HepG2 (cell line): ENCODE results near the gene MOXD1. TPM values are rescaled to one million over a fixed set of nuclear protein-coding genes. Genes with fewer than 3 reads are reported as not detected.
"Not testable (repeated sequence)": the region's sequence is repeated elsewhere in the genome, so short reads cannot be mapped to it uniquely, and the experiment has no call there.

Experiments used
- ATAC-seq: fragments of 200-7000 bp; cut with Tn5 transposase; 3 replicates; pipeline ENCODE4 v1.9.1; 2020; ENCODE audit warnings: mild to moderate bottlenecking, moderate library complexity
- BruUV-seq: library from RNA; stranded (reverse); fragments of 400-500 nt; replicated peaks from 2 replicates; lab custom pipeline; 2021; lab: Mats Ljungman, UMichigan
- CTCF ChIA-PET: fragments of 300-600 bp; formaldehyde crosslinking; extraction: SDS; loops from one replicate; lab custom pipeline; 2021; ENCODE audit warnings: low total read pairs, inconsistent platforms, low intra/inter-chr PET ratio; lab: Yijun Ruan, JAX
- POLR2A ChIA-PET: fragments of 350-600 bp; sonication (Branson Sonifier 250); formaldehyde crosslinking; loops from one replicate; lab custom pipeline; 2020; ENCODE audit warnings: antibody characterized with exemption, inconsistent platforms; lab: Yijun Ruan, JAX
- DNase-seq: peaks from one replicate; pipeline ENCODE4 v3.0.0-alpha.2; 2015; ENCODE audit warnings: low spot score
- FAIRE-seq: peaks from 3 replicates; lab custom pipeline; 2011; peaks lifted over from hg19 to GRCh38; lab: Jason Lieb, UNC
- H2AFZ ChIP-seq: one replicate; pipeline ENCODE4 v1.6.1; 2011; ENCODE audit warnings: low read length, inconsistent platforms
- H3K27ac ChIP-seq: fragments of 300-600 bp; 3 replicates; pipeline ENCODE4 v1.8.0; 2011; ENCODE audit warnings: mixed run types, mild to moderate bottlenecking, mixed read lengths, low read length, inconsistent platforms; ENCODE audit not compliant: insufficient read depth; ENCODE audit errors: extremely low read length
- H3K27me3 ChIP-seq, 2 experiments: fragments of 200-600 bp in 1 of 2; 2 replicates in 1 of 2; 3 replicates in 1 of 2; pipeline versions ENCODE4 v1.6.0 to v1.8.0; 2011; ENCODE audit warnings: low read length in 2 of 2, mild to moderate bottlenecking in 2 of 2, moderate library complexity in 2 of 2, inconsistent platforms in 1 of 2; ENCODE audit not compliant: insufficient read depth in 2 of 2, control insufficient read depth in 1 of 2
- H3K36me3 ChIP-seq, 2 experiments: fragments of 200-600 bp in 1 of 2; replicated peaks in 1 of 2; 2 replicates in 1 of 2; 3 replicates in 1 of 2; pipeline versions ENCODE4 v1.5.1 to v1.8.0; 2011; ENCODE audit warnings: low read length in 2 of 2, inconsistent platforms in 1 of 2; ENCODE audit not compliant: insufficient read depth in 2 of 2, control insufficient read depth in 1 of 2
- H3K4me1 ChIP-seq: 2 replicates; pipeline ENCODE4 v1.5.1; 2012; ENCODE audit warnings: low read length, inconsistent platforms; ENCODE audit not compliant: insufficient read depth
- H3K4me2 ChIP-seq: 2 replicates; pipeline ENCODE4 v1.6.0; 2011; ENCODE audit warnings: low read depth, low read length, inconsistent platforms
- H3K4me3 ChIP-seq, 3 experiments: fragments of 200-600 bp in 1 of 3; sonication (generic), shearing (Covaris generic) in 1 of 3; replicated peaks in 1 of 3; 2 replicates each; pipeline ENCODE4 v1.5.1; 2011 to 2016; ENCODE audit warnings: low read length in 3 of 3, inconsistent platforms in 2 of 3, low read depth in 2 of 3, mild to moderate bottlenecking in 2 of 3, control low read depth in 1 of 3, mixed read lengths in 1 of 3; ENCODE audit not compliant: insufficient read depth in 1 of 3
- H3K79me2 ChIP-seq: one replicate; pipeline ENCODE4 v1.6.1; 2011; ENCODE audit warnings: low read length, inconsistent platforms; ENCODE audit not compliant: insufficient read depth
- H3K9ac ChIP-seq: 2 replicates; pipeline ENCODE4 v1.6.0; 2011; ENCODE audit warnings: mild to moderate bottlenecking, low read depth, low read length, inconsistent platforms; ENCODE audit not compliant: insufficient read depth
- H3K9me3 ChIP-seq: 2 replicates; pipeline ENCODE4 v1.5.1; 2012; ENCODE audit warnings: mild to moderate bottlenecking, low read length
- H4K20me1 ChIP-seq: 2 replicates; pipeline ENCODE4 v1.6.0; 2011; ENCODE audit warnings: inconsistent platforms, mild to moderate bottlenecking, low read length, moderate library complexity; ENCODE audit not compliant: insufficient read depth
- AHR ChIP-seq: IDR thresholded peaks from 2 replicates; pipeline ENCODE4 v1.6.1; 2018; ENCODE audit warnings: missing genetic modification reagents, missing compliant biosample characterization
- ARNT ChIP-seq: fragments of 450-650 bp; IDR thresholded peaks from 2 replicates; pipeline ENCODE4 v1.6.1; 2017
- ATF1 ChIP-seq: IDR thresholded peaks from 2 replicates; pipeline ENCODE4 v1.6.1; 2016; ENCODE audit warnings: mild to moderate bottlenecking, control low read depth
- CEBPG ChIP-seq: IDR thresholded peaks from 2 replicates; pipeline ENCODE4 v1.6.1; 2016
- CTCF ChIP-seq: sonication (generic); formaldehyde crosslinking; IDR thresholded peaks from 2 replicates; pipeline ENCODE4 v1.5.0; 2020; ENCODE audit warnings: mild to moderate bottlenecking, missing genetic modification reagents, moderate library complexity
- DNMT1 ChIP-seq: sonication (generic); formaldehyde crosslinking; IDR thresholded peaks from 2 replicates; pipeline ENCODE4 v1.5.1; 2020; ENCODE audit warnings: mild to moderate bottlenecking, missing genetic modification reagents
- HOXD1 ChIP-seq: sonication (generic); formaldehyde crosslinking; IDR thresholded peaks from 2 replicates; pipeline ENCODE4 v1.5.0; 2020; ENCODE audit warnings: missing genetic modification reagents
- MAF1 ChIP-seq: sonication (generic); formaldehyde crosslinking; IDR thresholded peaks from 2 replicates; pipeline ENCODE4 v1.5.0; 2020; ENCODE audit warnings: missing genetic modification reagents, borderline replicate concordance
- PAX8 ChIP-seq: sonication (generic); formaldehyde crosslinking; IDR thresholded peaks from 2 replicates; pipeline ENCODE4 v1.8.0; 2022; ENCODE audit warnings: mild to moderate bottlenecking, missing genetic modification reagents, borderline replicate concordance
- POLR2AphosphoS2 ChIP-seq: IDR thresholded peaks from 2 replicates; pipeline ENCODE4 v1.6.1; 2011; ENCODE audit warnings: low read depth, low read length, improper control_type of control experiment
- RXRA ChIP-seq: sonication (generic); formaldehyde crosslinking; IDR thresholded peaks from 2 replicates; pipeline ENCODE4 v1.5.1; 2020; ENCODE audit warnings: missing genetic modification reagents
- SRSF9 ChIP-seq: fragments of 200-400 bp; formaldehyde crosslinking; IDR thresholded peaks from 2 replicates; pipeline ENCODE4 v1.6.1; 2018; ENCODE audit warnings: borderline replicate concordance, mild to moderate bottlenecking, low read depth, low read length; ENCODE audit not compliant: insufficient read depth, poor library complexity, severe bottlenecking
- ZMYM2 ChIP-seq: sonication (generic); formaldehyde crosslinking; IDR thresholded peaks from 2 replicates; pipeline ENCODE4 v1.8.0; 2022; ENCODE audit warnings: mild to moderate bottlenecking, missing genetic modification reagents
- ZNF598 ChIP-seq: sonication (generic); formaldehyde crosslinking; IDR thresholded peaks from 2 replicates; pipeline ENCODE4 v1.5.1; 2020; ENCODE audit warnings: mild to moderate bottlenecking, missing genetic modification reagents, borderline replicate concordance
- ZSCAN5A ChIP-seq: sonication (generic); formaldehyde crosslinking; IDR thresholded peaks from 2 replicates; pipeline ENCODE4 v1.8.0; 2022; ENCODE audit warnings: mild to moderate bottlenecking, missing genetic modification reagents, borderline replicate concordance
- WGBS: methylation state at CpG from one replicate; pipeline ENCODE4 v1.1.6; 2017; ENCODE audit warnings: low lambda C conversion rate; 5-methylcytosine and 5-hydroxymethylcytosine counted together
- in situ Hi-C: cut with HindIII; loops from 2 replicates; pipeline ENCODE4 v1.10.0; 2017; ENCODE audit warnings: low pct_unique_long_range_greater_than_20kb; ENCODE audit not compliant: extremely low pct_ligation_motif_present
- intact Hi-C: fragments of 100-400 bp; cut with micrococcal nuclease; formaldehyde crosslinking; loops from one replicate; pipeline ENCODE4 v1.10.0; 2022; ENCODE audit not compliant: unreplicated experiment
- polyA plus RNA-seq, 8 experiments: library from polyadenylated mRNA; depleted of rRNA in 3 of 8; stranded (reverse) in 7 of 8; unstranded in 1 of 8; fragments of >200 nt; fragmentation: Illumina TruSeq in 4 of 8; extraction: Trizol in 4 of 8; gene quantifications; 2 replicates each; pipeline versions ENCODE4 v1.2.1 to v1.2.3, GENCODE V29; 2011 to 2016; ENCODE audit warnings: low read depth in 4 of 8, missing spikeins in 1 of 8, mixed read lengths in 1 of 8; ENCODE audit not compliant: insufficient read depth in 1 of 8
- total RNA-seq, 5 experiments: library from RNA; depleted of rRNA; stranded (reverse); fragments of >200 nt; fragmentation: Illumina TruSeq; extraction: Trizol; gene quantifications; 2 replicates each; pipeline ENCODE4 v1.2.3, GENCODE V29; 2016; ENCODE audit warnings: low read depth in 1 of 5

MOXD1 gene
- total and polyA plus RNA-seq, 2 of the 13 experiments (the other 11 are each of a cell fraction or from before 2014, with no cell fraction given): 0.03 TPM; not detected in 1

DNA sequence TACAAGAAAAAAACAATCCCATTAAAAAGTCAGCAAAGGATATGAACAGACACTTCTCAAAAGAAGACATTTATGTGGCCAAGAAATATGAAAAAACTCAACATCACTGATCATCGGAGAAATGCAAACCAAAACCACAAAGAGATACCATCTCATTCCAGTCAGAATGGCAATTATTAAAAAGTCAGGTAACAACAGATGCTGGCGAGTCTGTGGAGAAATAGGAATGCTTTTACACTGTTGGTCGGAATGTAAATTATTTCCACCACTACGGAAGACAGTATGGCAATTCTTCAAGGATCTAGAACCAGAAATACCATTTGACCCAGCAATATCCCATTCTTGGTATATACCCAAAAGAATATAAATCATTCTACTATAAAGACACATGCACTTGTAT is 91.1 kb downstream of the MOXD1 start:
- BruUV-seq, H2AFZ ChIP-seq, H3K4me3 ChIP-seq, in situ Hi-C loops, CTCF ChIA-PET, ATAC-seq, H3K9me3 ChIP-seq, H3K27ac ChIP-seq, DNase-seq, intact Hi-C loops, H3K27me3 ChIP-seq, H3K79me2 ChIP-seq, H3K4me2 ChIP-seq, POLR2A ChIA-PET, H3K9ac ChIP-seq, H3K4me1 ChIP-seq, H4K20me1 ChIP-seq, FAIRE-seq, H3K36me3 ChIP-seq: not testable (repeated sequence)
- 22% methylated on average over 4 of the region's 4 CpGs for WGBS

DNA sequence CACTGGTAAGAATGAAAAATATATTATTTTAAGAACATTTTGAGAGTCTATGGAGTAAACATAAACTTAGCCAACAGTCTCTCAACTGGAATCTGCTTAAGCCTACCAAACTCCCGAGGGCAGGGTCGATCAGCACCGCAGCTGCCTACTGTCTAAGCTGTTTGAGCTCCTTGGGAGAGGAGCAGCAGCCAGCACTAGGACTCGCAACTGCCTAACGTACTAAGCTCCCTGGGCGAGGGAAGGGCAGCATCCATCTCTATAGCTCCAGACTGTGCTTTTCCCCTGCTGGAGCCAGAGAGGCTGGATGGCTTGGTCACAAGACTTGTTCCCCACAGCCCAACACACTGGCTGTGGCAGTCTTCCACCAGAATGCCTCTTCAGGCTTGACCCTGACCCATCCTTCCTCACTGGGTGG is 96.4 kb downstream of the MOXD1 start:
- WGBS: 41% methylated on average over 6 of the region's 6 CpGs
- Histone ChIP-seq H3K9me3 (no peaks in the 10 kb centered on the region), H3K79me2 (no peaks in the 10 kb centered on the region), H3K27ac (no peak overlapping the region), H3K36me3 (no peaks in the 10 kb centered on the region), H3K4me1 (no peaks in the 10 kb centered on the region), H3K27me3 (no peaks in the 10 kb centered on the region), H3K4me3 (no peak overlapping the region), H3K9ac (no peak overlapping the region), H2AFZ (no peak overlapping the region), H4K20me1 (no peaks in the 10 kb centered on the region), H3K4me2 (no peak overlapping the region)
- DNase-seq (no peak), ATAC-seq (no peak), FAIRE-seq (no peak)
- in situ Hi-C loops (loop anchor here (5.0 kb wide), 2 partner anchors 87 to 177 kb away; no protein-coding TSS in a partner anchor), intact Hi-C loops (no loop called here)
- POLR2A ChIA-PET: no interaction called here
- BruUV-seq: no TSS peak
- CTCF ChIA-PET: no interaction called here
- TF ChIP-seq AHR (CRISPR knock-in tag): no peak
- no peak for TF ChIP-seq MAF1 (CRISPR knock-in tag)
- TF ChIP-seq CEBPG: no peak
- no peak for TF ChIP-seq ZSCAN5A
- TF ChIP-seq ZMYM2 (CRISPR knock-in tag): no peak
- no peak for TF ChIP-seq PAX8 (CRISPR knock-in tag)
- TF ChIP-seq POLR2AphosphoS2: no peak
- TF ChIP-seq ATF1 (CRISPR knock-in tag): no peak
- TF ChIP-seq RXRA (CRISPR knock-in tag): no peak
- no peak for TF ChIP-seq CTCF (CRISPR knock-in tag)
- TF ChIP-seq ARNT: no peak
- TF ChIP-seq SRSF9: no peak
- no peak for TF ChIP-seq HOXD1 (CRISPR knock-in tag)
- no peak for TF ChIP-seq ZNF598 (CRISPR knock-in tag)
- no peak for TF ChIP-seq DNMT1 (CRISPR knock-in tag)
